Glutamatergic neuron (in vitro differentiated cells): ENCODE data around the gene CDH19. TPM values are rescaled to one million over a fixed set of nuclear protein-coding genes. Genes with fewer than 3 reads are reported as not detected.

ENCODE experiments used
- DNase-seq: peaks from one replicate; pipeline ENCODE4 v3.0.0; 2022
- H3K27ac Mint-ChIP-seq: one replicate; pipeline ENCODE4 v1.8.0; 2020; ENCODE audit warnings: mild to moderate bottlenecking, mixed read lengths, inconsistent platforms; ENCODE audit not compliant: unreplicated experiment
- H3K27me3 Mint-ChIP-seq: one replicate; pipeline ENCODE4 v1.8.0; 2020; ENCODE audit warnings: mild to moderate bottlenecking, moderate library complexity, mixed read lengths, inconsistent platforms; ENCODE audit not compliant: unreplicated experiment
- H3K36me3 Mint-ChIP-seq: one replicate; pipeline ENCODE4 v1.8.0; 2020; ENCODE audit warnings: mild to moderate bottlenecking, mixed read lengths, inconsistent platforms; ENCODE audit not compliant: unreplicated experiment
- H3K4me1 Mint-ChIP-seq: one replicate; pipeline ENCODE4 v1.8.0; 2020; ENCODE audit warnings: mild to moderate bottlenecking, low read depth, mixed read lengths, inconsistent platforms; ENCODE audit not compliant: unreplicated experiment
- H3K4me3 Mint-ChIP-seq: one replicate; pipeline ENCODE4 v1.8.0; 2020; ENCODE audit warnings: mild to moderate bottlenecking, mixed read lengths, inconsistent platforms; ENCODE audit not compliant: unreplicated experiment
- H3K9me3 Mint-ChIP-seq: one replicate; pipeline ENCODE4 v1.8.0; 2020; ENCODE audit warnings: mild to moderate bottlenecking, moderate library complexity, mixed read lengths, inconsistent platforms; ENCODE audit not compliant: unreplicated experiment
- CTCF ChIP-seq: fragments of 200-600 bp; sonication (generic); IDR thresholded peaks from one replicate; pipeline ENCODE4 v1.5.0; 2021; ENCODE audit not compliant: partially characterized antibody, unreplicated experiment
- total RNA-seq: library from RNA; stranded (reverse); fragmentation: NEBNext Ultra II Directional; extraction: Animal tissue kit (Norgen Biotek cat#: 25700); gene quantifications from one replicate; pipeline ENCODE4 v1.2.1, GENCODE V29; 2021; ENCODE audit not compliant: unreplicated experiment

Gene CDH19
- total RNA-seq, 1 donor from 2014 or later = not detected

GRCh38 chr18:66607632-66608031 is 3.7 kb upstream of the CDH19 start:
- Mint-ChIP-seq H3K4me3 (no peak overlapping the region), H3K27me3 (no peaks in the 10 kb centered on the region), H3K36me3 (no peaks in the 10 kb centered on the region), H3K4me1 (no peaks in the 10 kb centered on the region), H3K9me3 (no peaks in the 10 kb centered on the region), H3K27ac (no peak overlapping the region)
- DNase-seq = no peak
- TF ChIP-seq CTCF = no peak

- H3K4me1 Mint-ChIP-seq = peaks cover 8% of the 10 kb centered on the region
- no peak overlapping the region for H3K4me3 Mint-ChIP-seq
- peaks cover 10% of the 10 kb centered on the region for H3K36me3 Mint-ChIP-seq
- no peaks in the 10 kb centered on the region for H3K27me3 Mint-ChIP-seq
- TF ChIP-seq CTCF = no peak
- H3K9me3 Mint-ChIP-seq = peaks cover 3% of the 10 kb centered on the region
- DNase-seq = no peak
- no peak overlapping the region for H3K27ac Mint-ChIP-seq
These were observed 2.2 kb downstream of the CDH19 start for GRCh38 chr18:66601649-66602048.

GRCh38 chr18:66599190-66599589 is 4.7 kb downstream of the CDH19 start:
- no peaks in the 10 kb centered on the region for H3K27me3 Mint-ChIP-seq
- DNase-seq = no peak
- peaks cover 3% of the 10 kb centered on the region for H3K9me3 Mint-ChIP-seq
- no peak overlapping the region for H3K27ac Mint-ChIP-seq
- H3K4me1 Mint-ChIP-seq = peaks cover 8% of the 10 kb centered on the region
- no peak overlapping the region for H3K4me3 Mint-ChIP-seq
- TF ChIP-seq CTCF = no peak
- H3K36me3 Mint-ChIP-seq = peaks cover 10% of the 10 kb centered on the region

- H3K27ac Mint-ChIP-seq = no peak overlapping the region
- DNase-seq = no peak
- TF ChIP-seq CTCF = no peak
- no peak overlapping the region for H3K4me3 Mint-ChIP-seq
- no peaks in the 10 kb centered on the region for H3K4me1 Mint-ChIP-seq
- H3K27me3 Mint-ChIP-seq = no peaks in the 10 kb centered on the region
- no peaks in the 10 kb centered on the region for H3K36me3 Mint-ChIP-seq
- no peaks in the 10 kb centered on the region for H3K9me3 Mint-ChIP-seq
These were observed 16.5 kb downstream of the CDH19 start for GRCh38 chr18:66587430-66587829.

GRCh38 chr18:66582211-66582610 is 21.7 kb downstream of the CDH19 start:
- Mint-ChIP-seq H3K9me3 (no peaks in the 10 kb centered on the region), H3K4me3 (no peak overlapping the region), H3K4me1 (peaks cover 2% of the 10 kb centered on the region), H3K36me3 (no peaks in the 10 kb centered on the region), H3K27ac (no peak overlapping the region), H3K27me3 (no peaks in the 10 kb centered on the region)
- no peak for TF ChIP-seq CTCF
- DNase-seq = no peak
